GM21786 (cell line): ENCODE measurements around the gene OMA1.
A peak's percentile ranks its signal among the peaks of the same experiment; 100 is the strongest.
"Not testable (repeated sequence)": the region's sequence is repeated elsewhere in the genome, so short reads cannot be mapped to it uniquely, and the experiment has no call there.

Experiments
- ATAC-seq: cut with Tn5 transposase; IDR thresholded peaks from one replicate; pipeline ENCODE4 v1.9.1; 2021; ENCODE audit not compliant: unreplicated experiment

Gene OMA1

GRCh38 chr1:58573705-58574591 lies 27.4 kb upstream of the OMA1 start:
- ATAC-seq: peak; percentile 95

- ATAC-seq: no peak
Measured at GRCh38 chr1:58573138-58573537, 26.6 kb upstream of the OMA1 start.

- no peak for ATAC-seq
Measured at GRCh38 chr1:58572690-58573089, 26.2 kb upstream of the OMA1 start.

GRCh38 chr1:58571616-58572015 lies 25.1 kb upstream of the OMA1 start:
- ATAC-seq: no peak

- ATAC-seq: no peak
Measured at GRCh38 chr1:58570817-58571216, 24.3 kb upstream of the OMA1 start.

DNA sequence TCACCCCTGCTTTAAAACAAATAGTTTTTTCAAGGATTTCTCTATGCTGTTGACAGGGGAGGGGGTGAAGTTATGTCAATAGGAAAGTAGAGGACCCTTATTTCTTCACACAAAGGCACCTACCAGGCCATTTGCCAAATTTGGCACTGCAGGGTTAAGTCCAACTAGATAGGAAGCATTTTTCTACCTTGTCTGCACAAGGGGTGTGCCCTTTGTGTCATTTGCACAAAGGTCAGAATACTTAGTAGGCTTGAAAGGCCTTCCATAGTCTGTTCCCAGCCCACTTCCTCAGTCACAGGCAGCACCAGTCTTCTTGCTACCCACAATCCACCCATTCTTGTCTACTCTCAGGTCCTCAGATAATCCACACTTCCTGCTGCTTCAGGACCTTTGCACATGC lies 23.6 kb upstream of the OMA1 start:
- no peak for ATAC-seq

GRCh38 chr1:58568911-58569310 lies 22.4 kb upstream of the OMA1 start:
- no peak for ATAC-seq

- ATAC-seq: no peak
Measured at GRCh38 chr1:58568271-58568860, 21.8 kb upstream of the OMA1 start.

DNA sequence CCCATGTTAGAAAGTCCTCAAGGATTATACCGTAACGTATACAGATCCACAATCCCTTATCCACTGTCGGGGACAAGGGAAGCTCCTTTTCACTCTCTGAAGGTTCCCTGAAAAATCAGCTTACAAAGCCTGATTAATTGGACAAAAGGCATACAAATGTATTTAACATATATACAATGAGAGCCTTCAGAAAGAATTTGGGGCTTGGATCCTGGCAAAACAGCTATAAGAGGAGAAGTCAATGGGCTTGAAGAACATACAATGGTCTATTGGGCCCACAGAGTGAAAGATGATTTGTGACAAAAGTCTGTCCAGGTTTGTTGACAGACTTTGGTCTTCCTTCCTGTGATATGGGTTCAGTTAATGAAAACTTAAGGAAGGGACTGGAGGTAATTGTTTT lies 19.8 kb upstream of the OMA1 start:
- no peak for ATAC-seq

- ATAC-seq: not testable (repeated sequence)
Measured at GRCh38 chr1:58563715-58564114, 17.2 kb upstream of the OMA1 start.

- ATAC-seq: no peak
Measured at GRCh38 chr1:58561633-58562032, 15.1 kb upstream of the OMA1 start.

DNA sequence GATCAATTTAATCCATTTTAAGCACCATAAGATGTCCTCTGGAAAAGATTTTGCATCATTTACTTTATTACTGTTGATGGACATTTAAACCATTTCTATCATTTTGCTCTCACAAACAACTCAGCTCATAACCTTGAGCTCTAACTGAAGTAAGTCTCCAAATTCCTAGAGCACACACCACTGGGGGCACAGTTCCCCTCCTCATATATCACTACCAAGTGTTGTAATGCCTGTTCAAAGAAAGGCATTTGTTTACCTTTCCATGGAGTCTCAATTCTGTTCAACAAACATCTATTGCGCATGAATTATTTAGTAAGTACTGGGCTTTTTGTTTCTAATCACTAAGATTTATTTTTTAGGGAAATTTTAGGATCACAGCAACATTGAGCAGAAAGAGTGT lies 8.9 kb upstream of the OMA1 start:
- ATAC-seq: no peak

DNA sequence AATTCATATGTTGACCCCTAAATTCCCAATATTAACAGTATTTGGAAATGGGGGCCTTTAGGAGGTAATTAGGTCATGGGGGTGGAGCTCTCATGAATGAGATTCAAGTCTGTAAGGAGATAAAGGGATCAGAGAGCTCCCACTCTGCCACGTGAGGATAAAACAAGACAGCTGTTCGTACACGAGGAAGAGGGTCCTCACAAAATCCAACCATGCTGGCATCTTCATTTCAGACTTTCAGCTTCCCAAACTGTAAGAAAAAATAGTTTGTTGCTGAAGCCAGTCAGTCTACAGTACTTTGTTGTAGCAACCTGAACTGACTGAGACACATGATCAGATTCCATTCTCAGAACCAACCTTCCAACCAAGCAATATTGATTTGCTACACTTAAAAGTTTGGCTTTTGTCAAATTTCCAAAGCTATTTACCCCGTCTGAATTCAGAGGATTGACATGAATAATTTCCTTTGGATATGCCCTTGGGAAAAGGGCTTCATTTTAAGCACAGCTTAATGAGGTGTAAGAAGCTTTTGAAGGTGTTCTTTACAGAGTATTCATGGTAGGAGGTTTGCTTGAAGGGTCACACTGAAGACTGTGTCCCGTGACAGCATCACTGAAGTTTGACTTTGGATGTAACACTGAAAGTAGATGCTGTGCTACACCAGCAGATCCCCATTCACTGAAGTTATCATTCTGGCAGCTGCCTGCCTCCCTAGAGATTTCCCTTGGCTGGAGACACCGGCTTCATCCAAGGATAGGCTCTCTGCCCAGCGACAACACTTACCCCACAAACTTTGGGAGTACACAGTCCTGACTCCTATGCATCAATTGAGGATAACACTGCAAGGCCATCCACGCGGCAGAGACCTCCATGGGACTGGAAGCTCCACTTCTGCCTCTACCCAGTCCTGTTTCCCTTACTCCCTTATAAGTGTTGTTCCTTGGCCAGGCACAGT lies 4.9 kb upstream of the OMA1 start:
- no peak for ATAC-seq

GRCh38 chr1:58549291-58549690 lies 2.8 kb upstream of the OMA1 start:
- not testable (repeated sequence) for ATAC-seq

GRCh38 chr1:58548371-58548770 lies 1.8 kb upstream of the OMA1 start:
- no peak for ATAC-seq

GRCh38 chr1:58545591-58546519 lies 671 bp downstream of the OMA1 start:
- peak; percentile 50 for ATAC-seq

- ATAC-seq: no peak
Measured at GRCh38 chr1:58543260-58543659, 3.3 kb downstream of the OMA1 start.

DNA sequence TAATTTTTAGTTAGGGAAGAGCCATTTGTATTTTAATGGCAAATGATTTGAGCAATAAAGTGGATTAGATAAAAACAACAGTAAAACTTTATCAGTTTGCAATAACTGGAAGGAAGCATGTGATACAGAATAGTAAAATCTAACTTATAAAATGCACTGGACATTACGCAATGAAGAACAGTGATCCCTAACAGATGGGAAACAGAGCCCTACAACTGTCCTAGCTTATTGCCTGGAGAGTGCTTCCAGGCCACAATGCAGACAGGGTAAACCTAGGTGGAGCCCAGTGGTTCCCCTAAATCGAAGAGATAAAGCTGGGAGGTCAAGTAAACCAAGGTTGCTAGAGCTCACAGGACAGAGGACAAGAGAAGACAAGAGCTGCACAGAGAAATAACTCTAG lies 7.0 kb downstream of the OMA1 start:
- ATAC-seq: no peak

- ATAC-seq: no peak
Measured at GRCh38 chr1:58538821-58539220, 7.7 kb downstream of the OMA1 start.

GRCh38 chr1:58531842-58532241 lies 14.7 kb downstream of the OMA1 start:
- not testable (repeated sequence) for ATAC-seq
